ENCODE measurements around the gene GDF11. TPM values are rescaled to one million over a fixed set of nuclear protein-coding genes. Genes with fewer than 3 reads are reported as not detected.
A peak's percentile ranks its signal among the peaks of the same experiment; 100 is the strongest.

The GDF11 gene
- total RNA-seq, 1 experiment from 2014 or later: 31.8 TPM

DNA sequence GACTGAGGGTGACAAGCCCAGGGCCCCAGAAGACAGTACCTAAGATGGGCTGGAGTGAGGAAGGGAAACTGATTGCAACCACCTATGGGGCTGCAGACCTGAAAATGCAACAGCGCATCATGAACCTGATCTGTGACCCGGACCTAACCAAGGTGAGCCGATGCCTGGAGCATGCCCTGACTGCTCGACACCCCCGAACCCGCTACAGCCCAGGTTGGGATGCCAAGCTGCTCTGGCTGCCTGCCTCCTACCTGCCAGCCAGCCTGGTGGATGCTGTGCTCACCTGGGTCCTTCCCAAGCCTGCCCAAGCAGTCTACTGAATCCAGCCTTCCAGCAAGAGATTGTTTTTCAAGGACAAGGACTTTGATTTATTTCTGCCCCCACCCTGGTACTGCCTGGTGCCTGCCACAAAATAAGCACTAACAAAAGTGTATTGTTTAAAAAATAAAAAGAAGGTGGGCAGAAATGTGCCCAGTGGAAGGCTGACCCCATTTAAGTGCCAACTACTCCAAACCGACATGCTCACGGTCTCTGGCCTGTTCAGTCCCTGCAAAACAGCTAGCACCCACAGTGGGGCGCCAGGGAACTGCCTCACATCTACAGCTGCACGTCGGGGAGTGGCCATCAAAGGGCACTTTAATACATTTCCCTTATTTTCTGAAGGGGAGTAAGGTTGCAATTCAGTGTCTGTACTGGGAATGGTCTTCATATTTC, 18.5 kb upstream of the GDF11 start:
- H3T11ph ChIP-seq (ENCODE audit: low read length): no peak overlapping the region
- no peaks in the 10 kb centered on the region for H3K9me3 ChIP-seq (ENCODE audit: control insufficient read depth, low read depth, low read length)
- no peaks in the 10 kb centered on the region for H4K20me1 ChIP-seq (ENCODE audit: control insufficient read depth, insufficient read depth, insufficient read length)
- no peak overlapping the region for H2BK120ac ChIP-seq (ENCODE audit: low read depth, low read length, poor library complexity, severe bottlenecking)
- H4K91ac ChIP-seq (ENCODE audit: insufficient read length, low read depth, low read length): no peak overlapping the region
- H3K4me2 ChIP-seq (ENCODE audit: insufficient read depth, insufficient read length, low read length): no peak overlapping the region
- H3K23me2 ChIP-seq (ENCODE audit: insufficient read length, low read depth, low read length, poor library complexity, severe bottlenecking): peaks cover 7% of the 10 kb centered on the region
- Mint-ChIP-seq H3K9me3 (no peaks in the 10 kb centered on the region), H3K36me3 (ENCODE audit: insufficient read depth in 1 of 3, low read depth in 3 of 3) (peaks cover 21 to 49% (median 46%) of the 10 kb centered on the region in 3 experiments; a peak in 6 of 7 replicates), H3K4me1 (peaks cover 23 to 30% of the 10 kb centered on the region in 2 experiments), H3K4me3 (peak overlapping the region; percentile 5; a peak in 1 of 5 replicates), H3K27ac (peak overlapping the region in 2 of 3 experiments; percentile 2 to 32; a peak in 2 of 7 replicates), H3K27me3 (ENCODE audit: low read depth) (no peaks in the 10 kb centered on the region)
- H3K4ac ChIP-seq (ENCODE audit: low read depth, low read length): no peak overlapping the region
- no peak overlapping the region for H3K14ac ChIP-seq (ENCODE audit: insufficient read depth, low read length)
- no peak overlapping the region for H2BK20ac ChIP-seq (ENCODE audit: low read depth, low read length, poor library complexity, severe bottlenecking)
- no peak overlapping the region for H3K9ac ChIP-seq (ENCODE audit: extremely low read depth, insufficient read length, low read length)
- DNase-seq: peak; percentile 81
- H2BK15ac ChIP-seq (ENCODE audit: low read depth, low read length): no peak overlapping the region
- H3K27ac ChIP-seq (ENCODE audit: insufficient read length, low read depth, low read length): no peak overlapping the region
- H3K27me3 ChIP-seq (ENCODE audit: insufficient read depth, low read length): no peaks in the 10 kb centered on the region
- no peak overlapping the region for H3K18ac ChIP-seq (ENCODE audit: insufficient read length, low read depth, low read length)
- TF ChIP-seq, protein P1, sequence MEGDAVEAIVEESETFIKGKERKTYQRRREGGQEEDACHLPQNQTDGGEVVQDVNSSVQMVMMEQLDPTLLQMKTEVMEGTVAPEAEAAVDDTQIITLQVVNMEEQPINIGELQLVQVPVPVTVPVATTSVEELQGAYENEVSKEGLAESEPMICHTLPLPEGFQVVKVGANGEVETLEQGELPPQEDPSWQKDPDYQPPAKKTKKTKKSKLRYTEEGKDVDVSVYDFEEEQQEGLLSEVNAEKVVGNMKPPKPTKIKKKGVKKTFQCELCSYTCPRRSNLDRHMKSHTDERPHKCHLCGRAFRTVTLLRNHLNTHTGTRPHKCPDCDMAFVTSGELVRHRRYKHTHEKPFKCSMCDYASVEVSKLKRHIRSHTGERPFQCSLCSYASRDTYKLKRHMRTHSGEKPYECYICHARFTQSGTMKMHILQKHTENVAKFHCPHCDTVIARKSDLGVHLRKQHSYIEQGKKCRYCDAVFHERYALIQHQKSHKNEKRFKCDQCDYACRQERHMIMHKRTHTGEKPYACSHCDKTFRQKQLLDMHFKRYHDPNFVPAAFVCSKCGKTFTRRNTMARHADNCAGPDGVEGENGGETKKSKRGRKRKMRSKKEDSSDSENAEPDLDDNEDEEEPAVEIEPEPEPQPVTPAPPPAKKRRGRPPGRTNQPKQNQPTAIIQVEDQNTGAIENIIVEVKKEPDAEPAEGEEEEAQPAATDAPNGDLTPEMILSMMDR (conservative IDR thresholded peaks at IDR 0.05): peak; percentile 72
- H3K79me2 ChIP-seq (ENCODE audit: insufficient read depth, low read length): peaks cover 7% of the 10 kb centered on the region; the same call in 1 of the 2 replicates
- H2AK5ac ChIP-seq (ENCODE audit: insufficient read length, low read length): no peak overlapping the region
- peaks cover 7% of the 10 kb centered on the region for H3K79me1 ChIP-seq (ENCODE audit: insufficient read depth, low read depth, low read length, poor library complexity, severe bottlenecking)
- no peak overlapping the region for H2AFZ ChIP-seq (ENCODE audit: low read length)
- no CpG with 5 or more reads among the region's 11 CpGs for WGBS (ENCODE audit: extremely low coverage, insufficient read length, low lambda C conversion rate)
- no peak overlapping the region for H3K56ac ChIP-seq (ENCODE audit: insufficient read length, low read depth, low read length)
- H2BK12ac ChIP-seq (ENCODE audit: insufficient read length, low read depth, low read length): no peak overlapping the region
- H4K8ac ChIP-seq (replicated peaks; ENCODE audit: insufficient read length, low read depth, low read length): no peak overlapping the region
- no peak overlapping the region for H2BK5ac ChIP-seq (ENCODE audit: insufficient read length, low read length)
- H3K23ac ChIP-seq (ENCODE audit: insufficient read length, low read depth, low read length): no peak overlapping the region
- no peak overlapping the region for H4K5ac ChIP-seq (ENCODE audit: insufficient read length, low read depth, low read length)
- peaks cover 3% of the 10 kb centered on the region; the same call in 1 of the 2 replicates for H3K4me1 ChIP-seq (ENCODE audit: insufficient read depth, low read length)
